Activated T-cell treated with anti-CD3 and anti-CD28 coated beads for 24 hours (primary cell): ENCODE data around the gene SLC45A1.

Experiments used
- DNase-seq: peaks from one replicate; pipeline ENCODE4 v3.0.0-alpha.2; 2020; ENCODE audit warnings: low read depth

SLC45A1 gene

GRCh38 chr1:8335246-8335645, 17.3 kb downstream of the SLC45A1 start:
- DNase-seq = no peak

- no peak for DNase-seq
These were observed 20.0 kb downstream of the SLC45A1 start for GRCh38 chr1:8337776-8338525.

GRCh38 chr1:8338526-8339202, 20.8 kb downstream of the SLC45A1 start:
- no peak for DNase-seq

GRCh38 chr1:8339203-8339600, 21.3 kb downstream of the SLC45A1 start:
- no peak for DNase-seq

- no peak for DNase-seq
These were observed 22.5 kb downstream of the SLC45A1 start for GRCh38 chr1:8340448-8340847.

GRCh38 chr1:8342325-8342724, 24.4 kb downstream of the SLC45A1 start:
- no peak for DNase-seq

- DNase-seq = no peak
These were observed 25.1 kb downstream of the SLC45A1 start for GRCh38 chr1:8343044-8343443.

- no peak for DNase-seq
These were observed 25.6 kb downstream of the SLC45A1 start for GRCh38 chr1:8343464-8344001.

GRCh38 chr1:8344893-8345507, 27.1 kb downstream of the SLC45A1 start:
- DNase-seq = no peak

GRCh38 chr1:8345621-8346415, 27.9 kb downstream of the SLC45A1 start:
- no peak for DNase-seq

GRCh38 chr1:8347635-8348034, 29.7 kb downstream of the SLC45A1 start:
- DNase-seq = no peak

- no peak for DNase-seq
These were observed 30.3 kb downstream of the SLC45A1 start for GRCh38 chr1:8348047-8348776.

GRCh38 chr1:8348777-8349472, 31.0 kb downstream of the SLC45A1 start:
- DNase-seq = peak; percentile 58

- no peak for DNase-seq
These were observed 31.6 kb downstream of the SLC45A1 start for GRCh38 chr1:8349473-8349865.

- DNase-seq = no peak
These were observed 32.0 kb downstream of the SLC45A1 start for GRCh38 chr1:8349961-8350360.

GRCh38 chr1:8350914-8351684, 33.2 kb downstream of the SLC45A1 start:
- no peak for DNase-seq

- DNase-seq = no peak
These were observed 34.0 kb downstream of the SLC45A1 start for GRCh38 chr1:8351693-8352470.

GRCh38 chr1:8352471-8352845, 34.5 kb downstream of the SLC45A1 start:
- DNase-seq = no peak
